Right renal pelvis (tissue), 4 donors: ENCODE data around the gene FAAP20. TPM values are rescaled to one million over a fixed set of nuclear protein-coding genes. Genes with fewer than 3 reads are reported as not detected.

Source experiments
- DNase-seq, 4 donors: peaks; one replicate each; pipeline ENCODE4 v3.0.0-alpha.2; 2013; ENCODE audit warnings: low read depth in 4 of 4, low spot score in 3 of 4, missing footprints in 1 of 4
- polyA plus RNA-seq, 4 donors: library from polyadenylated mRNA; unstranded; fragments of 120-200 nt; gene quantifications; one replicate each; pipeline ENCODE4 v1.2.1, GENCODE V29; 2013; ENCODE audit not compliant: insufficient read length in 4 of 4

Gene FAAP20, protein sequence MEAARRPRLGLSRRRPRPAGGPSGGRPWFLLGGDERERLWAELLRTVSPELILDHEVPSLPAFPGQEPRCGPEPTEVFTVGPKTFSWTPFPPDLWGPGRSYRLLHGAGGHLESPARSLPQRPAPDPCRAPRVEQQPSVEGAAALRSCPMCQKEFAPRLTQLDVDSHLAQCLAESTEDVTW
- polyA plus RNA-seq, result 10 to 100 TPM; 31.9 to 68.8 (median 36.5) TPM

DNA sequence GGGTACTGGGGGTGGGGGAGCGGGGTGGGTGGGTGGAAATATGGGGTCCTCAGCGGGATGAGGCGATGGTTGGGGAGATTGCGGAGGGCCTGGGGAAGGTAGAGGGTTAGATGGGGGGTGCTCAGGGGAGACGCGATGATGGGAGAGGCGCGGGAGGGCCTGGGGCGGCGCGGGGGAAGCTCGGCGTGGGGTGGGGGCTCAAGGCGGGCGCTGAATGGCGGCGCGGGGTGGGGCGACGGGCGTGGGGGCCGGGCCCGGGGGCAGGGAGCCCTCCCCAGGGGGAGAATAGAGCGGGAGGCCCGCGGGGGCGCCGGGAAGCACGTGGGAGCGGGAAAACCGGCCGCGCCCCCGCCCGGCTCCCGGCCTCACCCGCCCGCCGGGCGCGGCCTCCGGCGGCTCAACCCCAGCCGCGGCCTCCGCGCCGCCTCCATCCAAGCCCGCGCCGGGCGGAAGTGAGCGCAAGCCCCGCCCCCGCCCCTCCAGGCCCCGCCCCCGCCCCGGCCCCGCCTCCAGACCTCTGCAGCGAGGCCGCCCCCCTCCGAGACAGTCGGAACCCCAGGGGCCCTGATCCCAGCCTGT lies at the start of gene FAAP20:
Gene FAAP20 (minus strand): TSS at position 454 of the 579 bp plus-strand sequence. CDS start 23 bp downstream, at position 431.
- DNase-seq, result no peak

DNA sequence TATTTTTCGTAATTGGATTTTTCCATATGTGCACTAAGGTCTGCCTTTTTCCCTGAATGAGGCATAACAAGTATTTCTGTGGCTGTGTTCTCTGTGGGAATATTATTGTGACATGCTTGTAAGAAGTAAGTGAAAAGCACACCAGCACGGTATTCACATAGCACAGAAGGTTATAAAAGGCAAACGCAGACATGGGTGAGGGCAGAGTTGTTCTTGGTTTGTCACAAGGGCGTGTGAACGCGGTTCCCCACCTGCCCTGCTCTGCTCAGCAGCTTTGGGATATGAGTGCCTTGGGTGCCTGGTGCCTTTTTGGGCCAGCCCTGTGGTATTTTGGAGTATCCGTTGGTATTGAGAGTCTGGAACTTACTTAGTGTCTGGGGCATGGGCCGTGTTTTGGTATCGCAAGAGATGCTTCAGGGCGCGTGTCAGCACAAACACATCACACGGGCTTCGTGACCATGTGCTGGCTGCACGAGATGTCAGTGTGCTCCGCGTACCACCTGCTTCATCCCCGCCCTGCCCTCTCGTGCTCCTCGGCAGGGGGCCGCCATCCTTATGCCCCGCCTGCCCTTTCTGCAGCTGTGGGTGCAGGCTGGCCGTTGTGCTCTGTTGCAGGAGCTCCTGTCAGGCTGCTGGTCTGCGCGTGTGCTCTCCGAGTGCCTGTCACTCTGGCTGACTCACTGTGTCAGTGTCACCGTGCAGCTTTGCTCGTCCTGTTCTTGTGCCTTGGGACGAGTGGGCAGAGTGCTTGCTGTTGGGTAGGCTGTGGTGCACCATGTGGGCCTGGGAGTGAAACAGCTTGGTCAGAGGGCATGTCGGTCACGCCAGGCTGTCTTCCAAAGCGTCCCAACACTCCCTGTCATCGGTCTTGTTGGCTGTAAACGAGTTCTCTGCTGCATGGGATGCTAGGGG lies 48.5 kb upstream of the FAAP20 start:
- no peak for DNase-seq

DNA sequence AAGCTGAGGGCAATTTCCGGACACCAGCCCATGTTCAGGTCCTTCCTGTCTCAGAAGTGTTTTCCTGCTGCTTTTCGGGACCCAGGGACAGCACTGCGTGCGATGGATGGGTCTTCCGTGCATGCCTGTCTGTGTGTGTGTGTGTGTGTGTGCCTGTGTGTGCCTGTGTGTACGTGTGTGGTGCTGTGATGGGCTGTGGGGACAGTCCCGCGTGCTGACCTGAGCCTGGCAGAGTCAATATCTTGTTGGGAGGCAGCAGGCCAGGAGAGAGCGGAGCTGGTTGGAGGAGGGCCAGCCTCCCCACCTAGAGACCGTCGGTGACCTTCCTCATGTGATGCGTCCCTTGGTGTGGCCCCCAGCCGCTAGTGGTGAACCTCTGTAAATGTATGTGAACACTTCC lies 47.2 kb upstream of the FAAP20 start:
- no peak for DNase-seq

DNA sequence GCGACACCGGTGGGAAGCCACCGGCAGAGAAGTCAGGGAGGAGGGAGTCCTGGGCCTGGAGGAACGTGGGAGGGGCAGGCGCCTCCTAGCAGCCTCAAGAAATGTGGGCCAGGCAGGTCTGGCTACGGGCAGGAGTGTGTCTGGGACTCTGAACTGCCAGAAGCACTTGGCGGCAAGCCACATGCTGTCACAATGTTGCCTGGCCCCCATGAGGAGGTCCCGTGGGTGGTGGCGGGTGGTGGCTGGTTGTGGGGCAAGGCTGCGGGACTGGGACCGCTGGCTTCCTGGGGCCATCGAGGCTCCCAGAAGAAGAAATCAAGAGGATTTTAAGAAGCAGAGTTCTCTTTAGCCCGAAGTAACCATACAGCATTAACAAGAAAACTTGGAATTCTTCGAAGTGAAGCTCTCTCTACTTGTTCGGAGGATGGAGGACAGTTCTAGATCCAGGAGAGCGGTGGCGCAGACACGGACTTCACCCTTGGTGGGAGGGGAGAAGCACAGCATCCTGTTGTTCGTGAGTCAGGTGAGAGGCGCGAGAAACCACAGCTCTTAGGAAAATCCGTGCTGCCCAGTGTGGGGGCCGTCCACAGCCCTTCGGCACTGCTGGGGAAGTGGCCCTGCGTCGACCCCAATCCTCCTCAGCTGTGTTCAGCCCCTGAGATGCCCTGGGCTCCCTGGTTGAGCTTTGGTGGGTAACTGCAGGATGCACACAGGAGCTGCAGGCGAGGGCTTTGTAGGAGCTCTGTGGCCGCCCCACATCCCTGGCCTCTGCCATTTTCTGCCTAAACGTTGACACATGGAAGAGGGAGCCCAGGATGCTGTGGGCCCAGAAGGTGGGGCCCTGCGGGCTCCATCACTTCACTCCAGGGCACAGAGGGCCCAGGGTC lies 45.9 kb upstream of the FAAP20 start:
- no peak for DNase-seq

DNA sequence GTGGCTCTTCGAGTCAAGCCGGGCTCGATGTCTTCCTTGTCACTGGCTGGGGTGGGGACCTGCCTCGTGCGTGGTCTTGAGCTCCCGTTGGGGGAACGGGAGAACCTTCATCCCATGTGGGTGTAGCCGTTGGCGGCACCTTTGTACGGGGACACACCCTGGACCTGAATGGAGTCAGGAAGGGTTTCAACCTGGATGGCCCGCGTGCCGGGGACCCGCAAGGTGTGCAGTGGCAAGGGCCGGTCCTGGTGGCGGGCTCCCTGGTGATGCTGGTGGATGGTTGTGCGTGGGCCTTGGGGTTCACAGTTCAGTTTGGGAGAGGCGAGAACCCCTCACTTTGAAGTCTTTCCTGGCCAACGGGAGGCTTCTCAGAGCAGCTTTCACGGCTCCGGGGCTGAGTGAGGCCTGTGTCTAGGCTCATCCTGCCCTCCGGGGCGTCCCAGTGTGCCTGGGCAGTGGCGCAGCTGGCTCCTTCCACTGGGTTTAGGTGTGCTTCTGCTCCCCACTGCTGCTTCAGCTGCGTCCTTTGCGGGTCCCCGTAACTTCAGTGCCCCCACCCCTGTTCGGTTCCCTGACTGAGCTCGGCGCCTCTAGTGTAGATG lies 44.9 kb upstream of the FAAP20 start:
- no peak for DNase-seq

DNA sequence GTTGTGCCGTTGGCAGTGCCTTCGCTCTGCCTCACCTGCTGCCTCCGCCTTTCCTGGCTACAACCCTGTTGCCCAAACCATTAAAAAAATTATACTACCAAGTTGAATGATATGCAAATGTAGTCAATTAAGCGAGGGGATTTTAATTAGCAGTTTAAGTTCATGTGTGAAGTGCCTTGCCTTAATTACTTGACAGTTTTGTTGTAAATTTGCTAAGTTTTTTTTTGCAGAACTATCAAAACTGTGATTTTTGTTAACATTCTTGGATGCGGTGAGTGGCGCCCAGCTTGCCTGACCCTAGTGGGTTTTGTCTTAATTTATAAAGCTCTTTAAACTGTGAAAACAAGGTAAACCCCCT lies 44.4 kb upstream of the FAAP20 start:
- no peak for DNase-seq

DNA sequence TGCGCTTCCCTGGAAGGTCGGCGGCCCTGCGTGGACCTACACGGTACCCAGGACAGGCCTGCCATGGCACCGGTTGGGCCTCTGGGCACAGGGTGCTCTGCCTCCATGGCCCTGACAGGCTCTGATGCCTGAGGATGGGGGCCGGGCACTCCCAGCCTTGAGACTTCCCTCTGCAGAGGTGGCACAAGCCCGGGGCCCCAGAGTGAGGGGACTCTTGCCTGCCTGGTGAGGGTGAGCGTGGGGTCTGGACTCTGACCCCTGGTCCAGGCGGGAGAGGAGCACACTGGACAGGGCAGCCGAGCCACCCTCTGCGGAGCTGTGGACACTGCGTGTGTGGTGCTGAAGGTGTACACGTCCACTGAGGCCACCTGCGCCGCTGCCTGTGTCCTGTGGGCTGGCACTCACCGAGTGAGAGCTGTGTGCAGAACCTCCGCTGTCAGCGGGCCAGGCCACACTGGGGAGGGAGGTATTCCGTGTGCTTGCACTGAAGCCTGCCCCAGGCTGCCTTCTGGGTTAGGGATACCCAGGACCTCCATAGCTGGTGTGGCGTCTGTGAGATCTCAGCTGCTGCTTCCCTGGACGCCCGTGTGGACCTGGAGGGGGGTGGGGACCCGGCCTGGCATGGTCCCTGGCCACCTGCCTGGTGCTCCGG lies 43.9 kb upstream of the FAAP20 start:
- no peak for DNase-seq

DNA sequence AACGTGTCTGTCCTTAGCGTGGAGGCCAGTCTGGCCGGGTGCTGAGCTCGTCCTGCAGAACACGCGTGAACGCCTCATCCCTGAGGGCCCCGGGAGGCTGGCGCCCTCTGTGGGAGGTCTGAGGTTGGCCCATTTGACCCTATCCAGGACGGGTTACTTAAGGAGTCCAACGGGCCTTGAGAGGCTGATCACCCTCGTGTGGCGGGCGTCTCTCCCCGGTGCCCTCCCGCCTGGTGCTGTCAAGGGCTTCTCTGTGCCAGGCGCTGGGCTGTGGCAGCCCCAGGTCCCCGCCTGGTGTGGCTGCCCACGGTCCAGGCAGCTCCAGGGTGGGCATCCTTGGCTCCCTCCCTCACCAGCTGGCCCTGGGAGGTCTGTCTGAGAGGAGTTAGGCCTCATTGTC lies 43.2 kb upstream of the FAAP20 start:
- no peak for DNase-seq

DNA sequence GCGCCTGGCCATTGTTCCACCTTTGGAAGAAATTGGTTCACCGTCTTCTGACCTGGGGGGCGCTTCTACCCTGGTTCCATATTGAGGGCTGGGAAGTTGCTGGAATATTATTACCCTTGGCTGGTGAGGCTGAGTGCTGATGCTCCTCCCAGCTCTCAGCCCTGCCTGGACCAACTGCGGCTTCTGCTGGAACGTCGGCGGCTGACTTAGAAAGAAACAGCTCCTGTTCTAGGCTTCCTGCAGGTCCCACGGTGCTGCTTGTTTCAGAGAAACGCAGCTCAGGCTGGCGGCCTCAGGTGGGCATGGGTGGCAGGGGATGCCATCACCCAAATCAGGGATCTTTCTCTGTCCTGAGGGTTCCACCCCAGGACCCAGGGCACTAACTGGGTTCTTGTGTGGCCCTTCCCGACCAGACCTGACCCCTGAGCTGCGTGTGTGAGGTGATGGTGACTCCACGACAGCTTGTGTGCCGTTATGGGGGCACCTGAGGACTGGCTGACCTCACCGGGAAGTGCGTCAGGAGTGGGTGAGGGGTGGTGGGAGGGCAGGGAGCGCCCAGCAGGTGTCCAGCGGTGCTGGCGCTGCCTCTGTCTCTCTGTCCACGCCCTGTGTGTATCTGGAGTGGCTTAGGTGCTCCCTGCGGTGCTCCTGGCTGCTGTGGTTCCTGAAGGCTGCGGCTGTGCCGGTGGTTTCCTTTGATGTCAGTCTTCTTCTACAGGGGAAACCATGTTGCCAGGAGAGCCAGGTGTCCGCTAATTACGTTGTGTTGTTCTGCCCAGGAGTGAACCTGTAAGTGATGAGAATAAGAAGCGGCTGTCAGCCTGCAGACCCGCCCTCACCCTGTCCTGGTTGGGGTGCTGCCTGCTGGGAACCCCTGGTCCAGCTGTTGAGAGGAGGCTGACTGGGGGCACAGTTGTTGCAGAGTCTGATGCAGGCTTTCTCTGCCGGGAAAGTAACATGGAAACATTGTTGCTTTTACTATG lies 42.4 kb upstream of the FAAP20 start:
- no peak for DNase-seq

DNA sequence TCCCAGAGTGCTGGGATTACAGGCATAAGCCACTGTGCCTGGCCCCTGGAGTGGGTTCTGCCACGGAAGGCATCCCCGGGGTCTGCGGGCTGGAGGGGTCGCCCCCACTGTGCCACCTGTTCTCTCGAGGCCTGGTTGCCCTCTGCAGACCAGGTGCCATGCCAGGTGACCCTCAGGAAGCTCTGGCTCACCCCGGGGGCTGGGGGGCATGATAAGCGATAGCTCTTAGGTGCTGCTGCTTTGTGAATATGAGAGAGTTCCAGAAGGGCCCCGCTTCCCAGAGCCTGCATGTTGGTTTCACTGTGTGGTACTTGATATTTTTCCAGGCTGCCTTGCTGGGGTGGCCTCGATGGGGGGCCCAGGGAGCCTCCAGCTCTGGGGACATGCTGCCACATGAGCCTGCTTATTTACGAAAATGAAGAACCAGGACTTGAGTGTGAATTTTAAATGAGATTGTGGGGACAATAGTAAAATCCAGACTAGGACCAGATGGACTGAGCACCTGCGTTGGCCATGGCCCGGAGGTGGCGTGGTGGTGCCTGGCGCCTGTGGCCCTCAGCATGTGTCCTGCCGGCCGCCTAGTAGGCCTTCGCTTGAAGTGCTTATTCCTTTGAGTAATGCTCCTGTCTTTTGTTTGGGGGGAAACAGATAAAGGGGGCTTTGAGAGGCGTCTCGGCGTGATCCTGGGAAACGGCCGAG lies 40.9 kb upstream of the FAAP20 start:
- DNase-seq, result no peak

DNA sequence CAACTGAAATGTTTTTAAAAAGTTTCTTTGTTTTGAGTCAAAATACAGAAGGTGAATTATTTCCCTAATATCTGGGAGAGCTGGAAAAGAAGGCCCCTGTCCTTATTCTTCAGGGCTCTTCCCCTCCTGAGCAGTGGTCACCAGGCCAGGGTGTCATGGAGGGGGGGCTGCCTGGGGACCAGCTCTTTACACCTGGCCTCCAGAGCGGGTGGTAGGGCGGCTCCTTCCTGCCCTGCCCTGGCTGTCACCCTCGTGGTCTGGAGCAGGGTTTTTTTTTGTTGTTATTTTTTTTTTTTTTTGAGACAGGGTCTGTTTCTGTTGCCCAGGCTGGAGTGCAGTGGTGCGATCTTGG lies 40.2 kb upstream of the FAAP20 start:
- DNase-seq, result no peak

DNA sequence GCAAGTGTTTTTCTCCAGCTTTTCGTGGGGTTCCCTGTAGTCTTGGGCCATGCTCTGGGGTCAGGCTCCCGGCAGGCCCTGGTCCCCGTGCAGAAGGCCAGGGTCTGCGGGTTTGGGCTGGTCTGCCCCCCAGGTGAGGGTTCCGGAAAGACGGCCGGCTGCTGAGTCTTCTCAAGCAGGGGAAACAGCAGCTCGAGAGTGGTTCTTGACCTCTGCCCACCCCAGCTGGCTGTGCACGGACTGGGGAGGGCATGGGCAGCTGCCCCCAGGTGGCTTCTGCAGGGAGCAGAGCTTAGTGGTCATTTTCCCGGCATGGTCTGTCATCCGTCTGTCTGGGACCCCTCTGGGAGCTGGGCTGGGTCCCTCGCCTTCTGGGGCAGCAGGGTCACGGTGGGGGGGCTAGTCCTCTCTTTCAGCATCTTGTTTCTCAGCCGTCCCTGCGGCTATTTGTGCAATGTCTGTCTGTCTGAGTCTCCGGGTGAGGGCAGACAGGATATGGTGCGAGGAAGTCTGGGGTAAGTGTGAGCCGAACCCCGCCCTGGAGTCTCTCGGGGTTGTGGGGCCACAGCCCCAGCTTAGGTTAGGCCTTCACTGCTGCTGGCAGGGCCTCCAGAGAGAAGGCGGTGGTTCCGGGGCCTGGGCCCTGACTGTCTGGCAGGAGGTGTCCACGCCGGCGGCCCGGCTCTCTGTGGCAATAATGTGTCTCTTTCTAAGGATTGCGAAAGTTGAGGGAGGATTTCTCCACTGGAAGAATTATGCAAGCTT lies 39.6 kb upstream of the FAAP20 start:
- DNase-seq, result no peak

DNA sequence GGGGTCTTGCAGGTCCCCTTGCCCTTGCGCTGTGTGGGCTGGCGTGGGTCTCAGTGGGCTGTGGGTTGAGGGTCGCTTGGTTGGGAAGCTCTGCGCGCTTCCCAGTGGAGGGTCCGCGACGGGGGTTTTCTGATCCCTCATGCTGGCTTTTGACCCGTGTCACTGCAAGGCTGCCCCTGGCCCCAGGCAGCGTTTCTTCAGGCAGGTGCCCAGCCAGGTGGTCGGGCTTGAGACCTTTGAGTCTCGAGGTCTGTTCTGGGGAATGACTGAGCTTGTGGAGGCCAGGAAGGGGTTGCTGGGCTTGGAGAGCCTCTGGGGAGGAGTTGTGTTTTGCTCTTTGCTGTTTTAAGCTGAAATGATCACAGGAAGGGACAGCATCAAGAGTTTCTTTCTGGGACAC lies 38.9 kb upstream of the FAAP20 start:
- no peak for DNase-seq

DNA sequence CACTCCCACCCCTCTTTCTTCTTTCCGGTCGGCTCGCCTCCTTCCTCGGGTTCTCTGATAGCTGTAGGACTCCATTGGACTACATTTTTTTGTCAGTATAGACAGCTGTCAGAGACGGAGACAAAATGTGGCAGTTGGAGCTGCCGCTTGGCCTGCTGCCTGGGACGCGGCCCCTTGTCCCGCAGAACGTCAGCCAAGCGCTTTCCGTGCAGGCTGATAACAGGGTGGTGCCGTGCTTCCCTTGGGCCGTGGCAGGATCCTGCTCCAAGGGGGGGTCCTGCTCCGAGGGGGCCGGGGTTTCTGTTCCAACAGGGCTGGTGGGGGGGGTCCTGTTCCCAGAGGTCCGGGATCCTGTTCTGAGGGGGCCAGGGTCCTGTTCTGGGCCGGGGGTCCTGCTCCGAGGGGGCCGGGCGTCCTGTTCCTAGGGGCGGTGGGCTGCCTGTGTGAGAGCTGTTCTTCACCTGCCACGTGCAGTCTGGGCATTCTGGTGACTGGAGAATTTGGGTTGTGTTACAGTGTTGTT lies 38.4 kb upstream of the FAAP20 start:
- no peak for DNase-seq

DNA sequence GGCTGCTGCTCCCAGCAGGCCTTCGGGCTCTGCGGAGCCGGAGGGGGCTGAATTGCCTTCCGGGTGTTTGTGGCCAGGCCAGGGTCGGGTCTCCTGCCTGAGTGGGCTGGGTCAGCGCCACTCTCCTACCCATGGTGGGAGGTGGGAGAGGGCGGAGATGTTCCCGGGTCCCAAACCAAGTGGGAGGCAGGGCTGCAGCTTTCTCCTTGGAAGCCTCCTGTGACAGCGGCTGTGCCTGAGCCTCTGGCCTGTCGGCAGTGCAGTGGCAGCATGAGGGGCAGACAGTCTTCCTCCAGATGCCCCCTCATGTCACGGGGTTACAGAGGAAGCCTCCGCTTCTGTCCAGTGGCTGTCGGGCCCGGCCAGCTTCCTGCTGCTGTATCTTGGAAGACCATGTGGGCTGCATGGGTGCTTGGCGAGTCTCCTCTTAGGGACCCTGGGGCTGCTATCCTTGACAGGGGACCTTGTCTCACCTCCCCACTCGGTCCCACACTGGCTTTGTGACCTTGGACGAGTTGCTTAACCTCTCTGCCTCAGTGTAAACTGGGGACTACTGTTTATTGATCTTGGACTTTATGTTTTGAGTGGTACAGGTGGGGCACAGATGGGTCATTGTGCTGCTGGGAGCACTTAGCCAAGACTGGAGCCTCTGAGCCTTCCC lies 37.8 kb upstream of the FAAP20 start:
- DNase-seq, result no peak

DNA sequence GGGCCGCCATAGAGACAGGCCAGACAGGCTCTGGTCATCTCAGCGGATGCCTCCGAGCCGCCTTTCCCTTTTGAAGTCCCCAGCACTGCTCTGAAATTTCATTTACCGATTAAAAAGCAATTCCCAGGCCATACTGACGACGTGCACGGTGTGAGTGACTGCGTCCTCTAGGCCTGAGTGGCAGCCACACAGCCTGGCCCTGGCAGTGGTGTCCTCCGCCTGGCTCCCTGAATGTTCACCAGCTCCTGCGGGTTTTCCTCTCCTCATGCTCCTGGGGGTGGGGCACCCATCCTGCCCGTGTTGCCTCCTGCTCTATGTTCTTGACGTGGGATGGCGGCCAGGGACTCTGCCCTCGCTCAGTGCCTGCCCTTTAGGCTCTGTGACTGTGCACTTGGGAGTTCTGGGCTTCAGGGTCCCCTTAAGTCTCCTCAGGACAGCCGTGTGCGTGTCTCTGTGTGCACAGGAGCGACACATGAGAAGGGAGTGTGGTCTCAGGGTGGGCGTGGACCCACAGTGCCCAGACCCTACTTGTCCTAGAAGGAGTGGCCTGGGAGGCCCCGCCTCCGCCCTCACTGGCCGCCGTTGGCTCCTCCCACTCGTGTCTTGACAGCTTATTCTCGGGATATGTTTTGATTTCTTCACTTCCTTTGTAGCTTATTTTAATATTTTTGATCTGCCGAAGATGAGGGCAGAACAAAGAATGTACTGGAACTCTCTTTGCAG lies 37.1 kb upstream of the FAAP20 start:
- no peak for DNase-seq
